IPS DF 19.7 (cell line): ENCODE data around the gene CLEC4A.
"Not testable (repeated sequence)": the region's sequence is repeated elsewhere in the genome, so short reads cannot be mapped to it uniquely, and the experiment has no call there.

ENCODE experiments used
- DNase-seq: peaks from one replicate; pipeline ENCODE4 v3.0.0-alpha.2; 2013; ENCODE audit warnings: low read depth, low spot score

The CLEC4A gene

GRCh38 chr12:8133636-8134397 is 10.4 kb downstream of the CLEC4A start:
- DNase-seq, result not testable (repeated sequence)

- DNase-seq, result not testable (repeated sequence)
Observed at GRCh38 chr12:8134398-8134930, 11.0 kb downstream of the CLEC4A start.

- DNase-seq, result not testable (repeated sequence)
Observed at GRCh38 chr12:8141647-8142046, 18.2 kb downstream of the CLEC4A start.

- no peak for DNase-seq
Observed at GRCh38 chr12:8143261-8143660, 19.8 kb downstream of the CLEC4A start.

- peak; percentile 60 for DNase-seq
Observed at GRCh38 chr12:8145754-8146441, 22.5 kb downstream of the CLEC4A start.

GRCh38 chr12:8146442-8146771 is 23.0 kb downstream of the CLEC4A start:
- no peak for DNase-seq

- DNase-seq, result no peak
Observed at GRCh38 chr12:8154526-8154925, 31.1 kb downstream of the CLEC4A start.

- DNase-seq, result no peak
Observed at GRCh38 chr12:8156416-8156815, 33.0 kb downstream of the CLEC4A start.

GRCh38 chr12:8156845-8157244 is 33.4 kb downstream of the CLEC4A start, which contains the start of gene ZNF705A:
Gene ZNF705A (plus strand): TSS chr12:8157015. CDS start chr12:8172626, 15,611 bp downstream.
- no peak for DNase-seq

GRCh38 chr12:8157484-8158198 is 34.2 kb downstream of the CLEC4A start:
- no peak for DNase-seq

GRCh38 chr12:8172911-8173310 is 49.5 kb downstream of the CLEC4A start:
- DNase-seq, result not testable (repeated sequence)

- not testable (repeated sequence) for DNase-seq
Observed at GRCh38 chr12:8179989-8180585, 56.7 kb downstream of the CLEC4A start.

GRCh38 chr12:8181271-8181670 is 57.9 kb downstream of the CLEC4A start:
- DNase-seq, result not testable (repeated sequence)

GRCh38 chr12:8182923-8183322 is 59.5 kb downstream of the CLEC4A start:
- not testable (repeated sequence) for DNase-seq

- not testable (repeated sequence) for DNase-seq
Observed at GRCh38 chr12:8183346-8183745, 59.9 kb downstream of the CLEC4A start.

GRCh38 chr12:8184206-8184605 is 60.8 kb downstream of the CLEC4A start:
- DNase-seq, result not testable (repeated sequence)

GRCh38 chr12:8188088-8188487 is 64.7 kb downstream of the CLEC4A start:
- DNase-seq, result not testable (repeated sequence)
